Measurements from ENCODE around the gene CYP27C1. TPM values are rescaled to one million over a fixed set of nuclear protein-coding genes. Genes with fewer than 3 reads are reported as not detected.

The CYP27C1 gene
- total and polyA plus RNA-seq, 9 of the 15 experiments (the other 6 are each of a cell fraction or from before 2014, with no cell fraction given), result not detected

DNA sequence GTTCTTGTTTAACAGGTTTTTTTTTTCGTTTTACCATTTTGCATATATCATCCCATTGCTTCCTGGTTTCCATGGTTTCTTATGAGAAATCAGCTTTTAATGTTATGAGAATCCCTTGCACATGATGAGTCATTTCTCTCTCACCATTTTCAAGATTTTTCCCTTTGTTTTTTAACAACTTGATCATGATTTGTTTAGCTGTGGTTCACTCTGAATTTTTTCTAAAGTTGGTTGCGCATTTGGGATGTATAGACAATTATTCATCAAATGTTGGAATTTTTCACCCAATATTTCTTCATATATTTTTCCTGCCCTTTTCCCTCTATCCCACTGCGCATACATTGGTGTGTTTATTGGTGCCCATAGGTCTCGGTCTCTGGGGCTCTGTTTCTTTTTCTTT lies 70.7 kb downstream of the CYP27C1 start (continued):
- TF ChIP-seq, protein P1, sequence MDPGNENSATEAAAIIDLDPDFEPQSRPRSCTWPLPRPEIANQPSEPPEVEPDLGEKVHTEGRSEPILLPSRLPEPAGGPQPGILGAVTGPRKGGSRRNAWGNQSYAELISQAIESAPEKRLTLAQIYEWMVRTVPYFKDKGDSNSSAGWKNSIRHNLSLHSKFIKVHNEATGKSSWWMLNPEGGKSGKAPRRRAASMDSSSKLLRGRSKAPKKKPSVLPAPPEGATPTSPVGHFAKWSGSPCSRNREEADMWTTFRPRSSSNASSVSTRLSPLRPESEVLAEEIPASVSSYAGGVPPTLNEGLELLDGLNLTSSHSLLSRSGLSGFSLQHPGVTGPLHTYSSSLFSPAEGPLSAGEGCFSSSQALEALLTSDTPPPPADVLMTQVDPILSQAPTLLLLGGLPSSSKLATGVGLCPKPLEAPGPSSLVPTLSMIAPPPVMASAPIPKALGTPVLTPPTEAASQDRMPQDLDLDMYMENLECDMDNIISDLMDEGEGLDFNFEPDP (CRISPR knock-in tag; IDR thresholded peaks at IDR 0.05), result no peak

DNA sequence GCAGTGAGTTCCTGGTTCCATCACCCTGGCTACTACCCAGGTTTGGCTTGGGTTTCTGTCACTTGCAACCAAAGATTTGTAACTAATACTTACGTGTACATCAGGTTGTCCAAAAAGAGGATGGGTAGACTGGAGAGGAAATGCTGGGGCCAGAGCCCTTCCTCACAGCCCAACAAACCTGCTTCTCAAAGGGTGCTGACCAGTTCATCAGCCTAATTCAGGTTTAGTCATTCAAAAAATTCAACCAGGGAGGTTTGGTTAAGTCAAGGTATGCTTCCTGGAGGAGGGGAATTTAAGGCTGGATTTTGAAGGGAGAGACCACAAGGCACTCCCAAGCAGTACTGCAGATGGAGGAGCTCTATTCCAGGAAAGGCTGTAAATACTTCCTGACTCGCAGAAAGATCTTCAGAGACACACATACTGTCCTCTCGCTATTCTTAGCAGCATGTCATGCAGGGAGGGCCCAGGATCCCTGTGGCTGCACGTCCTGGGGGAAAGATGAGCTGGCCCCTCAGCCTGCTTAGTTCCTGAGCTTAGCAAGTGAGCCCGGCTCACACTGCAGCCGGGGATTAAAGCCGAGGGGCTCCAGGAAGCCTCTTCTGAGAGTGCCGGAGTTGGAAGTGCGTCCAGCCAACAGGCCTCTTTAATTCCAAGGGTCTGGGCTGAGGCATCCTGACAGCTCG lies 73.1 kb downstream of the CYP27C1 start:
- Histone ChIP-seq H2AFZ (ENCODE audit: low read depth, low read length) (no peak overlapping the region), H4K20me1 (replicated peaks; ENCODE audit: control insufficient read depth, insufficient read depth, low read length) (no peaks in the 10 kb centered on the region), H3K4me2 (ENCODE audit: insufficient read depth, low read length) (no peak overlapping the region), H3K27ac (ENCODE audit: extremely low read depth, low read depth, low read length) (no peak overlapping the region), H3K79me2 (ENCODE audit: control insufficient read depth, insufficient read depth, low read length) (no peaks in the 10 kb centered on the region), H3K9me3 (replicated peaks; ENCODE audit: control insufficient read depth, insufficient read depth, low read depth, low read length) (no peaks in the 10 kb centered on the region), H3K4me1 (replicated peaks in 1 of 2; ENCODE audit: control insufficient read depth in 2 of 2, insufficient read depth in 2 of 2, low read length in 2 of 2) (no peaks in the 10 kb centered on the region; a peak in 1 of 5 replicates), H3K36me3 (ENCODE audit: control insufficient read depth, insufficient read depth, low read length) (no peaks in the 10 kb centered on the region), H3K9me1 (ENCODE audit: control insufficient read depth, insufficient read depth, low read length) (no peaks in the 10 kb centered on the region), H3K27me3 (ENCODE audit: control insufficient read depth in 2 of 2, insufficient read depth in 2 of 2, low read length in 2 of 2) (peaks cover 0 to 42% of the 10 kb centered on the region in 2 experiments; a peak in 3 of 5 replicates), H3K9ac (ENCODE audit: insufficient read depth in 1 of 2, low read depth in 2 of 2, low read length in 2 of 2) (no peak overlapping the region), H3K4me3 (no peak overlapping the region)
- no TSS peak for BruUV-seq (replicated peaks)
- 2% methylated on average over 10 of the region's 10 CpGs for WGBS (ENCODE audit: insufficient coverage, low coverage, missing lambda C conversion rate)
- DNase-seq (ENCODE audit: extremely low read depth in 1 of 4, low spot score in 3 of 4) (no peak), ATAC-seq (no peak), FAIRE-seq (no peak)
- POLR2A ChIA-PET, result interaction anchor here (0.5 kb wide), 1 partner anchor 143 kb away, joined by 3 read pairs; no protein-coding TSS in a partner anchor
- in situ Hi-C loops (cut with MboI), result no loop called here
- intact Hi-C loops (cut with micrococcal nuclease), result no loop called here
- CTCF ChIA-PET (ENCODE audit: low intra/inter-chr PET ratio), result no interaction called here
- TF ChIP-seq ZNF347 (CRISPR knock-in tag; IDR thresholded peaks at IDR 0.05; ENCODE audit: low read depth) (no peak), YY1 (IDR thresholded peaks at IDR 0.05; ENCODE audit: borderline replicate concordance in 1 of 3, control insufficient read depth in 1 of 3, extremely low read depth in 1 of 3, insufficient read depth in 3 of 3, insufficient read length in 1 of 3, insufficient replicate concordance in 2 of 3, low read depth in 1 of 3, low read length in 2 of 3) (no peak), CAMTA2 (CRISPR knock-in tag; conservative IDR thresholded peaks at IDR 0.05) (no peak), GABPB2 (CRISPR knock-in tag; conservative IDR thresholded peaks at IDR 0.05) (no peak), NCOA2 (IDR thresholded peaks at IDR 0.05; ENCODE audit: partially characterized antibody in 2 of 2) (no peak), TEAD2 (tag; IDR thresholded peaks at IDR 0.05) (no peak), ILK (tag; IDR thresholded peaks at IDR 0.05; ENCODE audit: borderline replicate concordance, low read depth) (no peak), WHSC1 (IDR thresholded peaks at IDR 0.05; ENCODE audit: low read length) (no peak), KLF10 (CRISPR knock-in tag; IDR thresholded peaks at IDR 0.05) (no peak), ZNF133 (CRISPR knock-in tag; IDR thresholded peaks at IDR 0.05) (no peak), NUFIP1 (IDR thresholded peaks at IDR 0.05; ENCODE audit: partially characterized antibody) (no peak), KAT8 (IDR thresholded peaks at IDR 0.05; ENCODE audit: low read depth) (no peak), MCM7 (IDR thresholded peaks at IDR 0.05) (no peak), SMARCB1 (IDR thresholded peaks at IDR 0.05; ENCODE audit: insufficient read length, low read depth) (no peak), ZNF282 (CRISPR knock-in tag; IDR thresholded peaks at IDR 0.05) (no peak)
- TF ChIP-seq, protein P2, sequence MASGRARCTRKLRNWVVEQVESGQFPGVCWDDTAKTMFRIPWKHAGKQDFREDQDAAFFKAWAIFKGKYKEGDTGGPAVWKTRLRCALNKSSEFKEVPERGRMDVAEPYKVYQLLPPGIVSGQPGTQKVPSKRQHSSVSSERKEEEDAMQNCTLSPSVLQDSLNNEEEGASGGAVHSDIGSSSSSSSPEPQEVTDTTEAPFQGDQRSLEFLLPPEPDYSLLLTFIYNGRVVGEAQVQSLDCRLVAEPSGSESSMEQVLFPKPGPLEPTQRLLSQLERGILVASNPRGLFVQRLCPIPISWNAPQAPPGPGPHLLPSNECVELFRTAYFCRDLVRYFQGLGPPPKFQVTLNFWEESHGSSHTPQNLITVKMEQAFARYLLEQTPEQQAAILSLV (tag; IDR thresholded peaks at IDR 0.05), result no peak
- TF ChIP-seq, protein P3, sequence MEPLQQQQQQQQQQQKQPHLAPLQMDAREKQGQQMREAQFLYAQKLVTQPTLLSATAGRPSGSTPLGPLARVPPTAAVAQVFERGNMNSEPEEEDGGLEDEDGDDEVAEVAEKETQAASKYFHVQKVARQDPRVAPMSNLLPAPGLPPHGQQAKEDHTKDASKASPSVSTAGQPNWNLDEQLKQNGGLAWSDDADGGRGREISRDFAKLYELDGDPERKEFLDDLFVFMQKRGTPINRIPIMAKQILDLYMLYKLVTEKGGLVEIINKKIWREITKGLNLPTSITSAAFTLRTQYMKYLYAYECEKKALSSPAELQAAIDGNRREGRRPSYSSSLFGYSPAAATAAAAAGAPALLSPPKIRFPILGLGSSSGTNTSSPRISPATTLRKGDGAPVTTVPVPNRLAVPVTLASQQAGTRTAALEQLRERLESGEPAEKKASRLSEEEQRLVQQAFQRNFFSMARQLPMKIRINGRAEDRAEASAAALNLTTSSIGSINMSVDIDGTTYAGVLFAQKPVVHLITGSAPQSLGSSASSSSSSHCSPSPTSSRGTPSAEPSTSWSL (CRISPR knock-in tag; IDR thresholded peaks at IDR 0.05; ENCODE audit: borderline replicate concordance), result no peak
